ENCODE results near the gene FOXO3.

DNA sequence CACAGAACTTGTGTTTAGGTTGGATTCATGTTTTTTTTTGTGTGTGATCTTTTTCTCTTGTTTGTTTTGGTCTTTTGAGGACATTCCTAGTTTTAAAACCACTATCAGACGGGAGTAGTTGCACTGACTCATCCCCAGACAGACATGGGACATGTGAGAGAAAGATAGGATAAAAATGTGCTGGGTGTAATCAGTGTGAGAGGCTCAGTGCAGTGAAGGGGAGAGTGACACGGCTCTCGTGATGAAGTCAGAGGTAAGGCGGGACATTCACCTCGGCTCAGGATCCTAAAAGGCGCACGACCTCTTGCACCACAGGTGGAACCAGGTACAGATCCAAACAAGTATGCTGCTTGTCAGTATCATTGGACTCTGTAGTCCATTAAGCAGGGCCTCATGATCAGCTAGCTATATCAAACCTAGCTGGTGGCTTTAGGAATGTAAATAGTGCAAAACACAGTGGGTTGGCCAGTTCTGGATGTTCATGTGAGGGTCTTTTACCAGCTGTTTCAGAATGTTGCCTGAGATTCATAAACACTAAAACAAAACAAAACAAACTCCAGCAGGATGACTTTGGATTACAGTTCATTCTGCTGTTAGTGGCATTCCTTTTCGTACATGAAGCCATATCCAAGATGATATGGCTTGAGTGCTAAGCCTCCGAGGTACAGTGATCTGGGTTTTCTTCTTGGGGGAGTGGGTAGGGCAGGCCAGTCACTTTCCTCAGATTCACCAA, 18.0 kb downstream of the FOXO3 start:
- TF ChIP-seq, protein P1, sequence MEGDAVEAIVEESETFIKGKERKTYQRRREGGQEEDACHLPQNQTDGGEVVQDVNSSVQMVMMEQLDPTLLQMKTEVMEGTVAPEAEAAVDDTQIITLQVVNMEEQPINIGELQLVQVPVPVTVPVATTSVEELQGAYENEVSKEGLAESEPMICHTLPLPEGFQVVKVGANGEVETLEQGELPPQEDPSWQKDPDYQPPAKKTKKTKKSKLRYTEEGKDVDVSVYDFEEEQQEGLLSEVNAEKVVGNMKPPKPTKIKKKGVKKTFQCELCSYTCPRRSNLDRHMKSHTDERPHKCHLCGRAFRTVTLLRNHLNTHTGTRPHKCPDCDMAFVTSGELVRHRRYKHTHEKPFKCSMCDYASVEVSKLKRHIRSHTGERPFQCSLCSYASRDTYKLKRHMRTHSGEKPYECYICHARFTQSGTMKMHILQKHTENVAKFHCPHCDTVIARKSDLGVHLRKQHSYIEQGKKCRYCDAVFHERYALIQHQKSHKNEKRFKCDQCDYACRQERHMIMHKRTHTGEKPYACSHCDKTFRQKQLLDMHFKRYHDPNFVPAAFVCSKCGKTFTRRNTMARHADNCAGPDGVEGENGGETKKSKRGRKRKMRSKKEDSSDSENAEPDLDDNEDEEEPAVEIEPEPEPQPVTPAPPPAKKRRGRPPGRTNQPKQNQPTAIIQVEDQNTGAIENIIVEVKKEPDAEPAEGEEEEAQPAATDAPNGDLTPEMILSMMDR (conservative IDR thresholded peaks at IDR 0.05 in 1 of 2, IDR thresholded peaks at IDR 0.05 in 1 of 2; ENCODE audit: low read depth in 1 of 2, low read length in 2 of 2) = no peak
- TF ChIP-seq EZH2 (IDR thresholded peaks at IDR 0.05; ENCODE audit: low read length, missing control alignments) = no peak
